Measurements from ENCODE around the gene WDR72.

DNA sequence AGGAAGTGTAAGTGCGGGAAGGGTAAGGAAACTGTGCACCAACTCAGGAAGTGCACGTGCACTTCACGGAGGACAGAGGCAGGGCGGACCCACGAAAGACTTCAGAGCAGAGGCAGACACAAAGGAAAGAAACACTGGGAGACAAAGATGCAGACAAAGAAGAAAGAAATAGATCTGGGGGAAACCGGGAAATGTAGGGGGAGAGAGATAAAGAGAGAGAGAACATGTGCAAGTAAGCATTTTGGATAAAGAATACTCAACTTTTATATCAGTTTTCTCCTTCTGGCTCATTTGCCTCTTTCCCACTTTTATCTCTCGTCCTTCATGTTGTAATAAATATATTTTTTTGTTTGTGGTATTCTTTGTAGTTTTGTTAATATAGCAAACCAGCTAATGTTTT, 204.2 kb downstream of the WDR72 start:
- TF ChIP-seq, protein P1, sequence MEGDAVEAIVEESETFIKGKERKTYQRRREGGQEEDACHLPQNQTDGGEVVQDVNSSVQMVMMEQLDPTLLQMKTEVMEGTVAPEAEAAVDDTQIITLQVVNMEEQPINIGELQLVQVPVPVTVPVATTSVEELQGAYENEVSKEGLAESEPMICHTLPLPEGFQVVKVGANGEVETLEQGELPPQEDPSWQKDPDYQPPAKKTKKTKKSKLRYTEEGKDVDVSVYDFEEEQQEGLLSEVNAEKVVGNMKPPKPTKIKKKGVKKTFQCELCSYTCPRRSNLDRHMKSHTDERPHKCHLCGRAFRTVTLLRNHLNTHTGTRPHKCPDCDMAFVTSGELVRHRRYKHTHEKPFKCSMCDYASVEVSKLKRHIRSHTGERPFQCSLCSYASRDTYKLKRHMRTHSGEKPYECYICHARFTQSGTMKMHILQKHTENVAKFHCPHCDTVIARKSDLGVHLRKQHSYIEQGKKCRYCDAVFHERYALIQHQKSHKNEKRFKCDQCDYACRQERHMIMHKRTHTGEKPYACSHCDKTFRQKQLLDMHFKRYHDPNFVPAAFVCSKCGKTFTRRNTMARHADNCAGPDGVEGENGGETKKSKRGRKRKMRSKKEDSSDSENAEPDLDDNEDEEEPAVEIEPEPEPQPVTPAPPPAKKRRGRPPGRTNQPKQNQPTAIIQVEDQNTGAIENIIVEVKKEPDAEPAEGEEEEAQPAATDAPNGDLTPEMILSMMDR (conservative IDR thresholded peaks at IDR 0.05; ENCODE audit: low read length) = no peak
- no peak for TF ChIP-seq EZH2phosphoT487 (IDR thresholded peaks at IDR 0.05; ENCODE audit: borderline replicate concordance)
